A673 (cell line): ENCODE measurements around the gene WBP1L. TPM values are rescaled to one million over a fixed set of nuclear protein-coding genes. Genes with fewer than 3 reads are reported as not detected.

Experiments
- BruUV-seq: library from RNA; stranded (reverse); fragments of 400-500 nt; replicated peaks from 2 replicates; lab custom pipeline; 2021; lab: Mats Ljungman, UMichigan
- CTCF ChIA-PET: fragments of 300-600 bp; sonication (Branson Sonifier 250); formaldehyde crosslinking; loops from one replicate; lab custom pipeline; 2022; ENCODE audit warnings: antibody characterized with exemption; lab: Charles Lee
- POLR2A ChIA-PET: fragments of 300-600 bp; sonication (Branson Sonifier 250); formaldehyde crosslinking; loops from one replicate; lab custom pipeline; 2022; ENCODE audit warnings: antibody characterized with exemption; ENCODE audit not compliant: low non-redundant PET; lab: Charles Lee
- DNase-seq: peaks from one replicate; pipeline ENCODE4 v3.0.0-alpha.2; 2015; ENCODE audit warnings: low spot score
- H3K27ac ChIP-seq: fragments of 200-600 bp; sonication (generic); 2 replicates; pipeline ENCODE4 v1.5.1; 2016; ENCODE audit warnings: mixed run types, low read depth, mild to moderate bottlenecking, mixed read lengths, antibody characterized with exemption, low read length; ENCODE audit not compliant: poor library complexity, severe bottlenecking
- H3K27me3 ChIP-seq: fragments of 200-600 bp; sonication (generic); replicated peaks from 2 replicates; pipeline ENCODE4 v1.6.1; 2017; ENCODE audit warnings: mixed run types, low read depth, mild to moderate bottlenecking, mixed read lengths, antibody characterized with exemption, low read length; ENCODE audit not compliant: insufficient read depth, poor library complexity
- H3K36me3 ChIP-seq: fragments of 200-600 bp; sonication (generic); 2 replicates; pipeline ENCODE4 v1.6.1; 2016; ENCODE audit warnings: mixed run types, mild to moderate bottlenecking, mixed read lengths, antibody characterized with exemption, low read length; ENCODE audit not compliant: insufficient read depth, poor library complexity, severe bottlenecking
- H3K4me1 ChIP-seq: fragments of 200-600 bp; sonication (generic); 2 replicates; pipeline ENCODE4 v1.6.1; 2017; ENCODE audit warnings: mixed run types, mild to moderate bottlenecking, mixed read lengths, antibody characterized with exemption, low read length; ENCODE audit not compliant: insufficient read depth, poor library complexity, severe bottlenecking
- H3K4me3 ChIP-seq: fragments of 200-600 bp; sonication (generic); 2 replicates; pipeline ENCODE4 v1.5.1; 2016; ENCODE audit warnings: low read depth, mixed run types, mild to moderate bottlenecking, mixed read lengths, low read length; ENCODE audit not compliant: poor library complexity, severe bottlenecking
- H3K9me3 ChIP-seq: fragments of 200-600 bp; sonication (generic); 2 replicates; pipeline ENCODE4 v1.6.1; 2016; ENCODE audit warnings: mixed run types, low read depth, mild to moderate bottlenecking, mixed read lengths, antibody characterized with exemption, low read length; ENCODE audit not compliant: poor library complexity, severe bottlenecking
- CTCF ChIP-seq: fragments of 300-800, 200-600 bp; sonication (generic); conservative IDR thresholded peaks from 2 replicates; pipeline ENCODE4 v1.5.1; 2017; ENCODE audit warnings: low read depth, mild to moderate bottlenecking, antibody characterized with exemption, low read length, moderate library complexity, mixed read lengths
- EZH2 ChIP-seq: fragments of 200-600 bp; sonication (generic); IDR thresholded peaks from 2 replicates; pipeline ENCODE4 v1.6.1; 2017; ENCODE audit warnings: borderline replicate concordance, low read depth, mild to moderate bottlenecking, mixed read lengths, antibody characterized with exemption, low read length; ENCODE audit not compliant: poor library complexity, severe bottlenecking
- intact Hi-C: fragments of 100-400 bp; cut with micrococcal nuclease; formaldehyde crosslinking; loops from one replicate; pipeline ENCODE4 v1.10.0; 2022; ENCODE audit not compliant: unreplicated experiment
- total RNA-seq: library from RNA; stranded (reverse); gene quantifications from 2 replicates; pipeline ENCODE4 v1.2.3, GENCODE V29; 2021

Gene WBP1L
- total RNA-seq, 1 experiment from 2014 or later, result 20.3 TPM

- no peak for TF ChIP-seq EZH2
- no peak for TF ChIP-seq CTCF
- peaks cover 42% of the 10 kb centered on the region for H3K4me1 ChIP-seq
- H3K27me3 ChIP-seq, result no peaks in the 10 kb centered on the region
- peaks cover 4% of the 10 kb centered on the region for H3K36me3 ChIP-seq
- H3K27ac ChIP-seq, result no peak overlapping the region
- no peak overlapping the region for H3K4me3 ChIP-seq
- POLR2A ChIA-PET, result no interaction called here
- CTCF ChIA-PET, result no interaction called here
- H3K9me3 ChIP-seq, result no peaks in the 10 kb centered on the region
- BruUV-seq, result no TSS peak
- no peak for DNase-seq
- intact Hi-C loops, result loop anchor here (5.0 kb wide), 1 partner anchor 48 kb away; no protein-coding TSS in a partner anchor
Observed at GRCh38 chr10:102799691-102800471, 56.1 kb downstream of the WBP1L start.

DNA sequence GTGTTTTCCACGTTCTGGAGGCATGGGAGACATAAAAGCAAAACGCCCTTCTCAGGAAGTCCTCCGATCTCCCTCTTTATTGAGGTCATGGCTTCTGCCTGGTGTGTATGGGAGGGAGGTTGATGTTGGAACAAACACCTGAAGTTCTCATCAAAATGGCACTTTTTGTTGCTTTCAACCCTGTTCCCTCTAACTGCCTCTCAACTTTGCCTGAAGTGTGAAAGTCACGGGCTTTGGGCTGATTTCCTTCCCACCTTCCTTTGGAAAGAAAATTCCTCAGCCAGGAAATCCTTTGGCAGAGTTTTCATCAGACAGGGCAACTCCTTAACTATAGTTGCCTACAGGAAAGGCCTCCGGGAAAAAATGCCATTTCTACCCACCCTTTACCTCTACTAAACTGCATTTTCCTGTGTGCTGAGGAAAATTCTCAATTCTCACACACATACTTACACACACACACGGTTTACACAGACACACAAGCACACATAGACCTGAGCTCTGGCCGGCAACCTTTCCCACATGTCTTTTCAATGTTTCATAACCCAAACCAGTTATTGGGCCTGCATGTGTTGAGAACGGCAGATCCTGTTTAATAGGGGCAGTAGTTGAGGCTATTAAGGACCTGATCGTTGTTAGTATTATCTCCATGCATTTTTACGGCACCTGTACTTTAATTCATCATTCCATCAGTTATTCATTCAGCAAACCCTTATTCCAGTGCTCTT lies 57.0 kb downstream of the WBP1L start:
- intact Hi-C loops, result loop anchor here (5.0 kb wide), 1 partner anchor 48 kb away; no protein-coding TSS in a partner anchor
- no TSS peak for BruUV-seq
- TF ChIP-seq EZH2 (no peak), CTCF (no peak)
- ChIA-PET CTCF (no interaction called here), POLR2A (interaction anchor here (0.5 kb wide), 1 partner anchor 131 kb away, joined by 5 read pairs; no protein-coding TSS in a partner anchor)
- no peak overlapping the region for H3K27ac ChIP-seq
- no peak for DNase-seq
- H3K4me1 ChIP-seq, result peaks cover 42% of the 10 kb centered on the region
- H3K4me3 ChIP-seq, result no peak overlapping the region
- peaks cover 4% of the 10 kb centered on the region for H3K36me3 ChIP-seq
- H3K27me3 ChIP-seq, result no peaks in the 10 kb centered on the region
- no peaks in the 10 kb centered on the region for H3K9me3 ChIP-seq

- H3K4me1 ChIP-seq, result peaks cover 42% of the 10 kb centered on the region
Observed at GRCh38 chr10:102801496-102801895, 57.7 kb downstream of the WBP1L start.

More at GRCh38 chr10:102801496-102801895, 57.7 kb downstream of the WBP1L start:
- H3K36me3 ChIP-seq, result peaks cover 4% of the 10 kb centered on the region
- no peaks in the 10 kb centered on the region for H3K9me3 ChIP-seq
- no peak overlapping the region for H3K27ac ChIP-seq
- intact Hi-C loops, result loop anchor here (5.0 kb wide), 1 partner anchor 49 kb away; no protein-coding TSS in a partner anchor
- ChIA-PET CTCF (no interaction called here), POLR2A (no interaction called here)
- BruUV-seq, result no TSS peak
- TF ChIP-seq CTCF (no peak), EZH2 (no peak)
- H3K4me3 ChIP-seq, result no peak overlapping the region
- H3K27me3 ChIP-seq, result no peaks in the 10 kb centered on the region
- DNase-seq, result no peak
